Measurements from ENCODE around the gene ANK2.
A peak's percentile ranks its signal among the peaks of the same experiment; 100 is the strongest.
"Not testable (repeated sequence)": the region's sequence is repeated elsewhere in the genome, so short reads cannot be mapped to it uniquely, and the experiment has no call there.

Gene ANK2

GRCh38 chr4:113179996-113180395 is 130.5 kb downstream of the ANK2 start:
- H3K4me3 ChIP-seq (ENCODE audit: low read length): no peak overlapping the region
- no peaks in the 10 kb centered on the region for H3K9me3 ChIP-seq (ENCODE audit: insufficient read depth, low read depth, low read length)
- 0 out of 2 replicates have a peak, but pooled peaks cover 4% of the 10 kb centered on the region for H3K36me3 ChIP-seq (ENCODE audit: insufficient read depth, low read depth, low read length)
- H3K9ac ChIP-seq (ENCODE audit: low read depth, low read length): no peak overlapping the region
- no peak overlapping the region for H3K27ac ChIP-seq (ENCODE audit: low read length)
- H3K27me3 ChIP-seq (ENCODE audit: insufficient read depth, low read length): no peaks in the 10 kb centered on the region
- peaks cover 2% of the 10 kb centered on the region; the same call in 1 of the 2 replicates for H3K4me1 ChIP-seq (ENCODE audit: insufficient read depth, low read length)

- H3K4me3 ChIP-seq (ENCODE audit: low read length): no peak overlapping the region
- H3K9ac ChIP-seq (ENCODE audit: low read depth, low read length): no peak overlapping the region
- no peaks in the 10 kb centered on the region for H3K9me3 ChIP-seq (ENCODE audit: insufficient read depth, low read depth, low read length)
- no peaks in the 10 kb centered on the region for H3K27me3 ChIP-seq (ENCODE audit: insufficient read depth, low read length)
- peaks cover 2% of the 10 kb centered on the region for H3K4me1 ChIP-seq (ENCODE audit: insufficient read depth, low read length)
- H3K36me3 ChIP-seq (ENCODE audit: insufficient read depth, low read depth, low read length): no peaks in the 10 kb centered on the region
- no peak overlapping the region for H3K27ac ChIP-seq (ENCODE audit: low read length)
These were observed 132.0 kb downstream of the ANK2 start for GRCh38 chr4:113181289-113182007.

GRCh38 chr4:113183032-113183605 is 133.7 kb downstream of the ANK2 start:
- no peaks in the 10 kb centered on the region for H3K27me3 ChIP-seq (ENCODE audit: insufficient read depth, low read length)
- no peaks in the 10 kb centered on the region for H3K36me3 ChIP-seq (ENCODE audit: insufficient read depth, low read depth, low read length)
- H3K9me3 ChIP-seq (ENCODE audit: insufficient read depth, low read depth, low read length): no peaks in the 10 kb centered on the region
- no peak overlapping the region for H3K27ac ChIP-seq (ENCODE audit: low read length)
- no peak overlapping the region for H3K4me3 ChIP-seq (ENCODE audit: low read length)
- H3K9ac ChIP-seq (ENCODE audit: low read depth, low read length): no peak overlapping the region
- peaks cover 6% of the 10 kb centered on the region for H3K4me1 ChIP-seq (ENCODE audit: insufficient read depth, low read length)

- not testable (repeated sequence) for H3K9ac ChIP-seq (ENCODE audit: low read depth, low read length); H3K4me3 ChIP-seq (ENCODE audit: low read length); H3K27ac ChIP-seq (ENCODE audit: low read length); H3K27me3 ChIP-seq (ENCODE audit: insufficient read depth, low read length); H3K9me3 ChIP-seq (ENCODE audit: insufficient read depth, low read depth, low read length); H3K36me3 ChIP-seq (ENCODE audit: insufficient read depth, low read depth, low read length)
- peaks cover 17% of the 10 kb centered on the region for H3K4me1 ChIP-seq (ENCODE audit: insufficient read depth, low read length)
These were observed 136.8 kb downstream of the ANK2 start for GRCh38 chr4:113186220-113186619.

- Histone ChIP-seq H3K27me3 (ENCODE audit: insufficient read depth, low read length) (no peaks in the 10 kb centered on the region), H3K9ac (ENCODE audit: low read depth, low read length) (no peak overlapping the region), H3K36me3 (ENCODE audit: insufficient read depth, low read depth, low read length) (no peaks in the 10 kb centered on the region), H3K4me1 (ENCODE audit: insufficient read depth, low read length) (peaks cover 15% of the 10 kb centered on the region; the same call in 1 of the 2 replicates), H3K4me3 (ENCODE audit: low read length) (no peak overlapping the region), H3K27ac (ENCODE audit: low read length) (no peak overlapping the region), H3K9me3 (ENCODE audit: insufficient read depth, low read depth, low read length) (no peaks in the 10 kb centered on the region)
These were observed 137.5 kb downstream of the ANK2 start for GRCh38 chr4:113186913-113187312.

- Histone ChIP-seq H3K27me3 (ENCODE audit: insufficient read depth, low read length) (no peaks in the 10 kb centered on the region), H3K4me1 (ENCODE audit: insufficient read depth, low read length) (peaks cover 15% of the 10 kb centered on the region; the same call in 1 of the 2 replicates), H3K36me3 (ENCODE audit: insufficient read depth, low read depth, low read length) (no peaks in the 10 kb centered on the region), H3K9ac (ENCODE audit: low read depth, low read length) (no peak overlapping the region), H3K4me3 (ENCODE audit: low read length) (no peak overlapping the region), H3K27ac (ENCODE audit: low read length) (no peak overlapping the region), H3K9me3 (ENCODE audit: insufficient read depth, low read depth, low read length) (no peaks in the 10 kb centered on the region)
These were observed 137.9 kb downstream of the ANK2 start for GRCh38 chr4:113187358-113187757.

- Histone ChIP-seq H3K27ac (ENCODE audit: low read length) (no peak overlapping the region), H3K27me3 (ENCODE audit: insufficient read depth, low read length) (no peaks in the 10 kb centered on the region), H3K9ac (ENCODE audit: low read depth, low read length) (no peak overlapping the region), H3K4me1 (ENCODE audit: insufficient read depth, low read length) (peaks cover 15% of the 10 kb centered on the region; the same call in 1 of the 2 replicates), H3K9me3 (ENCODE audit: insufficient read depth, low read depth, low read length) (no peaks in the 10 kb centered on the region), H3K36me3 (ENCODE audit: insufficient read depth, low read depth, low read length) (no peaks in the 10 kb centered on the region), H3K4me3 (ENCODE audit: low read length) (no peak overlapping the region)
These were observed 140.1 kb downstream of the ANK2 start for GRCh38 chr4:113189546-113189945.

GRCh38 chr4:113209153-113209552 is 159.7 kb downstream of the ANK2 start:
- Histone ChIP-seq H3K4me1 (ENCODE audit: insufficient read depth, low read length) (peaks cover 18% of the 10 kb centered on the region), H3K4me3 (ENCODE audit: low read length) (no peak overlapping the region), H3K9ac (ENCODE audit: low read depth, low read length) (peak overlapping the region; percentile 5; the same call in 1 of the 2 replicates), H3K27me3 (ENCODE audit: insufficient read depth, low read length) (no peaks in the 10 kb centered on the region), H3K36me3 (ENCODE audit: insufficient read depth, low read depth, low read length) (no peaks in the 10 kb centered on the region), H3K9me3 (ENCODE audit: insufficient read depth, low read depth, low read length) (no peaks in the 10 kb centered on the region), H3K27ac (ENCODE audit: low read length) (peak overlapping the region; percentile 90)

GRCh38 chr4:113209652-113210320 is 160.3 kb downstream of the ANK2 start:
- H3K9me3 ChIP-seq (ENCODE audit: insufficient read depth, low read depth, low read length): no peaks in the 10 kb centered on the region
- no peaks in the 10 kb centered on the region for H3K36me3 ChIP-seq (ENCODE audit: insufficient read depth, low read depth, low read length)
- peak overlapping the region; percentile 5; the same call in 1 of the 2 replicates for H3K9ac ChIP-seq (ENCODE audit: low read depth, low read length)
- no peak overlapping the region; the same call in 1 of the 2 replicates for H3K4me3 ChIP-seq (ENCODE audit: low read length)
- H3K4me1 ChIP-seq (ENCODE audit: insufficient read depth, low read length): peaks cover 18% of the 10 kb centered on the region
- no peaks in the 10 kb centered on the region for H3K27me3 ChIP-seq (ENCODE audit: insufficient read depth, low read length)
- H3K27ac ChIP-seq (ENCODE audit: low read length): peak overlapping the region; percentile 90

GRCh38 chr4:113212613-113213012 is 163.2 kb downstream of the ANK2 start:
- Histone ChIP-seq H3K4me1 (ENCODE audit: insufficient read depth, low read length) (peaks cover 18% of the 10 kb centered on the region), H3K4me3 (ENCODE audit: low read length) (no peak overlapping the region), H3K9me3 (ENCODE audit: insufficient read depth, low read depth, low read length) (no peaks in the 10 kb centered on the region), H3K27ac (ENCODE audit: low read length) (no peak overlapping the region), H3K27me3 (ENCODE audit: insufficient read depth, low read length) (no peaks in the 10 kb centered on the region), H3K9ac (ENCODE audit: low read depth, low read length) (no peak overlapping the region), H3K36me3 (ENCODE audit: insufficient read depth, low read depth, low read length) (no peaks in the 10 kb centered on the region)

- H3K27ac ChIP-seq (ENCODE audit: low read length): no peak overlapping the region
- no peak overlapping the region for H3K4me3 ChIP-seq (ENCODE audit: low read length)
- H3K4me1 ChIP-seq (ENCODE audit: insufficient read depth, low read length): no peaks in the 10 kb centered on the region
- no peak overlapping the region for H3K9ac ChIP-seq (ENCODE audit: low read depth, low read length)
- H3K9me3 ChIP-seq (ENCODE audit: insufficient read depth, low read depth, low read length): no peaks in the 10 kb centered on the region
- no peaks in the 10 kb centered on the region for H3K27me3 ChIP-seq (ENCODE audit: insufficient read depth, low read length)
- H3K36me3 ChIP-seq (ENCODE audit: insufficient read depth, low read depth, low read length): no peaks in the 10 kb centered on the region
These were observed 172.5 kb downstream of the ANK2 start for GRCh38 chr4:113221990-113222389.

- Histone ChIP-seq H3K27ac (ENCODE audit: low read length) (no peak overlapping the region), H3K4me3 (ENCODE audit: low read length) (no peak overlapping the region), H3K36me3 (ENCODE audit: insufficient read depth, low read depth, low read length) (no peaks in the 10 kb centered on the region), H3K27me3 (ENCODE audit: insufficient read depth, low read length) (no peaks in the 10 kb centered on the region), H3K4me1 (ENCODE audit: insufficient read depth, low read length) (no peaks in the 10 kb centered on the region), H3K9me3 (ENCODE audit: insufficient read depth, low read depth, low read length) (no peaks in the 10 kb centered on the region), H3K9ac (ENCODE audit: low read depth, low read length) (no peak overlapping the region)
These were observed 173.0 kb downstream of the ANK2 start for GRCh38 chr4:113222471-113222870.
